Measurements from ENCODE around the gene HCRT.

HCRT gene, protein sequence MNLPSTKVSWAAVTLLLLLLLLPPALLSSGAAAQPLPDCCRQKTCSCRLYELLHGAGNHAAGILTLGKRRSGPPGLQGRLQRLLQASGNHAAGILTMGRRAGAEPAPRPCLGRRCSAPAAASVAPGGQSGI

DNA sequence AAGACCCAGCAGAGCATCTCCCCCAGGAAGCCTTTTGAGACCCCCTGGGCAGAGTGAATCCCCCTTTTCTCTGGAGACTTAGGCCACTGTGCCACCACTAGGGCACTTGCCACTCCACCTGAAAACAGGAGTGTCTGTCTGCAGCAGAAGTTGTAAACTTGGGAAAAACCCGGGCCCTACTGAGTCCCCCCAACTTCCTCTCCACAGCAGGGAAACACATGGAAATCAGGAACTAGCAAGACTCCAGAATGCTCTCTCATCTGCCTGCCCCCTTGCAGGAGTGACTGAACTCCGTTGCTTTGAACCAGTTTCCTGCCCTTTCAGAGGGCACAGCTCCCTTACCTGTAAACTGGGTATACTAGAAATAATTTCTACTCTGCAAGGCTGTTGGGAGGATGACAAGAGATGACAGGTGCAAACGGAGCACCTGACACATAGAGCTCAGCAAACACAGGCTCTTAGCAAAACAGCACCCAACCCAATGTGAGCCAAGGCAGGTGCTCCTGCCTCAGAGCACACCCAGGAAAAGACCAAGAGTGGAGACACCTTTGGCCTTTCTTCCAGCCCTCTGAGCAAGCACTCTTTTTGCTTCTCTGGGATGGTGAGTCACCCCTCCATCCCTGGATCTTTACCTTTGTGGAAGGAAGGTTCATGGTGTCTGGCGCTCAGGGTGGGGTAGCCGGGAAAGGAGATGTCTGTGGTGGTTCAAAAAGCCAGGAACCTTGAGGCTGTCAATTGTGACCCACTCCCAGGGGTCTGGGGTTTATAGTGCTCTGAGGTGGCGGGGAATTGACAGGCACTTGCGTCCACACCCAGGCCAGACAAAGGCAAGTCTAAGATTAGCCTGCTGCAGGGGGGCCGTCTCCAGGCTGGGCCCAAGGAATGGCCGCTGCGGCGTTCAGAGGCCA lies at the start of gene HCRT:
Gene HCRT (minus strand): TSS at position 740 of the 908 bp plus-strand sequence. CDS start 87 bp downstream, at position 653.
- Histone ChIP-seq H2AFZ (ENCODE audit: low read depth) (peak within 1 kb of the TSS; percentile 66), H3K9ac (peak within 1 kb of the TSS; percentile 70; the same call in 1 of the 2 replicates), H3K4me1 (ENCODE audit: low read depth, poor library complexity, severe bottlenecking) (peaks cover 68% of the 10 kb centered on the region), H3K79me2 (ENCODE audit: insufficient read depth, low read depth) (no peaks in the 10 kb centered on the region), H3K4me2 (peak within 1 kb of the TSS; percentile 86), H3K4me3 (IDR thresholded peaks at IDR 0.05; ENCODE audit: insufficient read depth, low read depth, low read length) (no peak within 1 kb of the TSS), H3K27me3 (ENCODE audit: insufficient read depth, low read depth) (peaks cover under 1% of the 10 kb centered on the region), H3K36me3 (ENCODE audit: insufficient read depth) (no peaks in the 10 kb centered on the region), H3K27ac (peak within 1 kb of the TSS; percentile 80), H4K20me1 (ENCODE audit: insufficient read depth) (no peaks in the 10 kb centered on the region)
- TF ChIP-seq, protein P1, sequence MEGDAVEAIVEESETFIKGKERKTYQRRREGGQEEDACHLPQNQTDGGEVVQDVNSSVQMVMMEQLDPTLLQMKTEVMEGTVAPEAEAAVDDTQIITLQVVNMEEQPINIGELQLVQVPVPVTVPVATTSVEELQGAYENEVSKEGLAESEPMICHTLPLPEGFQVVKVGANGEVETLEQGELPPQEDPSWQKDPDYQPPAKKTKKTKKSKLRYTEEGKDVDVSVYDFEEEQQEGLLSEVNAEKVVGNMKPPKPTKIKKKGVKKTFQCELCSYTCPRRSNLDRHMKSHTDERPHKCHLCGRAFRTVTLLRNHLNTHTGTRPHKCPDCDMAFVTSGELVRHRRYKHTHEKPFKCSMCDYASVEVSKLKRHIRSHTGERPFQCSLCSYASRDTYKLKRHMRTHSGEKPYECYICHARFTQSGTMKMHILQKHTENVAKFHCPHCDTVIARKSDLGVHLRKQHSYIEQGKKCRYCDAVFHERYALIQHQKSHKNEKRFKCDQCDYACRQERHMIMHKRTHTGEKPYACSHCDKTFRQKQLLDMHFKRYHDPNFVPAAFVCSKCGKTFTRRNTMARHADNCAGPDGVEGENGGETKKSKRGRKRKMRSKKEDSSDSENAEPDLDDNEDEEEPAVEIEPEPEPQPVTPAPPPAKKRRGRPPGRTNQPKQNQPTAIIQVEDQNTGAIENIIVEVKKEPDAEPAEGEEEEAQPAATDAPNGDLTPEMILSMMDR (conservative IDR thresholded peaks at IDR 0.05; ENCODE audit: low read depth, low read length): no peak

DNA sequence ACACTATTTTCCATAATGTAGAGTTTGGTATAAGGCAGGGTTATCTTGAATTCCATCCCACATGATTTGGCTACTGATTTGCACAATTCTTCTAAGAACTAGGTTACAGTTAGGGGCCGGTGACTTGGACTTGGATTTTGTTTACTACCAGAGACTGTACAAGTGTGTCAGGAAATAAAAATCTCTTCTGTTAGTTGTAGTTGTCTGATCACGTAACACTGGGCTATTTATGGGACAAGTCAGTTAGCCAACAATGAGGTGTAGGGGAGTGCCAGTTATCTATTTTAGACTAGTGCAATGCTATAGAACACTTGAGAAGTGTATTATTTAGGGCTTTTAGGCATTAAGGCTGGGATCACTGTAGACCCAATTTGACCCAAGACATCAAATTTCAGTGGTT lies 48.7 kb upstream of the HCRT start:
- Histone ChIP-seq H3K79me2 (ENCODE audit: insufficient read depth, low read depth) (no peaks in the 10 kb centered on the region), H3K4me3 (IDR thresholded peaks at IDR 0.05; ENCODE audit: insufficient read depth, low read depth, low read length) (no peak overlapping the region)

DNA sequence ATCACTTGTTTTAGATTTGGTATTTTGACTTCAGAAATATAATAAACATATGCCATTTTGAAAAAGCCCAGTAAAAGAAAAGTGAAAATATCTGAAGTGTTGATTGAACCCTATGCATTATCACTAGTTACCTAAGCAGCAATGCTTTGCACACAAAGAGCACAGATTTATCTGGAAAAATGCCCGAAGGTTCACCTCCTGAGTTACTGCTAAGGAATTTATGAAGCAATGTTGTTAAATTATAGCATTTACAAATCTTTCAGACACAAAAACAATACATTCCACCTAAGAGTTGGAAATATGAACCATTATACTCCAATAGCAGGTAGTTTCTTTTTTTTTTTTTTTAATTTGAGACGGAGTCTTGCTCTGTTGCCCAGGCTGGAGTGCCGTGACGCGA lies 47.9 kb upstream of the HCRT start:
- Histone ChIP-seq H3K36me3 (ENCODE audit: insufficient read depth) (no peaks in the 10 kb centered on the region), H3K4me2 (no peak overlapping the region), H3K9ac (no peak overlapping the region), H3K4me3 (IDR thresholded peaks at IDR 0.05; ENCODE audit: insufficient read depth, low read depth, low read length) (no peak overlapping the region), H4K20me1 (ENCODE audit: insufficient read depth) (no peaks in the 10 kb centered on the region), H3K27ac (no peak overlapping the region), H3K4me1 (ENCODE audit: low read depth, poor library complexity, severe bottlenecking) (no peaks in the 10 kb centered on the region), H3K79me2 (ENCODE audit: insufficient read depth, low read depth) (no peaks in the 10 kb centered on the region), H2AFZ (ENCODE audit: low read depth) (no peak overlapping the region), H3K27me3 (ENCODE audit: insufficient read depth, low read depth) (no peaks in the 10 kb centered on the region)
- TF ChIP-seq, protein P1 (conservative IDR thresholded peaks at IDR 0.05; ENCODE audit: low read depth, low read length): no peak

More for the DNA sequence above, 48.7 kb upstream of the HCRT start:
- Histone ChIP-seq H3K4me2 (no peak overlapping the region), H4K20me1 (ENCODE audit: insufficient read depth) (no peaks in the 10 kb centered on the region), H3K36me3 (ENCODE audit: insufficient read depth) (no peaks in the 10 kb centered on the region), H3K9ac (no peak overlapping the region), H2AFZ (ENCODE audit: low read depth) (no peak overlapping the region), H3K4me1 (ENCODE audit: low read depth, poor library complexity, severe bottlenecking) (no peaks in the 10 kb centered on the region), H3K27ac (no peak overlapping the region), H3K27me3 (ENCODE audit: insufficient read depth, low read depth) (no peaks in the 10 kb centered on the region)
- TF ChIP-seq, protein P1 (conservative IDR thresholded peaks at IDR 0.05; ENCODE audit: low read depth, low read length): no peak

DNA sequence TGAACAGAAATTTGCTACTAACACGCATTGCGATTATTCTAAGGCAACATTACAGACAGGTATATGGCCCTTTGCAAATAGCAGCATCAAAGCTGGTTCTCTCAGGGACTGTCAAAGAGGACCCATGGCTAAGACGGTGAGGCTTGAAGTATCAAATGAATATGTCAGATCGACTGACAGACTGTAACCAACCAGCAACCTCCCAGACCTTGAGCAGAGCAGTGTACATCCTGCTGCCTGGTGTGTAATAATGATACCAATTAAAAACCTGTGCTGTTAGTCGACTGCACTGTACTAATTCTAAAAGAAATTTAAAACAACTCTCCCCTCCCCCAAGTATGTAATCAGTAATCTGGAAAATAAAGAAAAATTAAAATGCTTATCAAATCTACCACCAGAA lies 45.0 kb upstream of the HCRT start:
- Histone ChIP-seq H3K4me1 (ENCODE audit: low read depth, poor library complexity, severe bottlenecking) (no peaks in the 10 kb centered on the region), H3K79me2 (ENCODE audit: insufficient read depth, low read depth) (no peaks in the 10 kb centered on the region), H3K27me3 (ENCODE audit: insufficient read depth, low read depth) (no peaks in the 10 kb centered on the region), H3K4me3 (IDR thresholded peaks at IDR 0.05; ENCODE audit: insufficient read depth, low read depth, low read length) (no peak overlapping the region), H3K4me2 (no peak overlapping the region), H3K27ac (no peak overlapping the region), H3K36me3 (ENCODE audit: insufficient read depth) (no peaks in the 10 kb centered on the region), H2AFZ (ENCODE audit: low read depth) (no peak overlapping the region), H4K20me1 (ENCODE audit: insufficient read depth) (no peaks in the 10 kb centered on the region), H3K9ac (no peak overlapping the region)
- TF ChIP-seq, protein P1 (conservative IDR thresholded peaks at IDR 0.05; ENCODE audit: low read depth, low read length): no peak
